ENCODE measurements around the gene JMJD1C.
"Not testable (repeated sequence)": the region's sequence is repeated elsewhere in the genome, so short reads cannot be mapped to it uniquely, and the experiment has no call there.

JMJD1C gene

DNA sequence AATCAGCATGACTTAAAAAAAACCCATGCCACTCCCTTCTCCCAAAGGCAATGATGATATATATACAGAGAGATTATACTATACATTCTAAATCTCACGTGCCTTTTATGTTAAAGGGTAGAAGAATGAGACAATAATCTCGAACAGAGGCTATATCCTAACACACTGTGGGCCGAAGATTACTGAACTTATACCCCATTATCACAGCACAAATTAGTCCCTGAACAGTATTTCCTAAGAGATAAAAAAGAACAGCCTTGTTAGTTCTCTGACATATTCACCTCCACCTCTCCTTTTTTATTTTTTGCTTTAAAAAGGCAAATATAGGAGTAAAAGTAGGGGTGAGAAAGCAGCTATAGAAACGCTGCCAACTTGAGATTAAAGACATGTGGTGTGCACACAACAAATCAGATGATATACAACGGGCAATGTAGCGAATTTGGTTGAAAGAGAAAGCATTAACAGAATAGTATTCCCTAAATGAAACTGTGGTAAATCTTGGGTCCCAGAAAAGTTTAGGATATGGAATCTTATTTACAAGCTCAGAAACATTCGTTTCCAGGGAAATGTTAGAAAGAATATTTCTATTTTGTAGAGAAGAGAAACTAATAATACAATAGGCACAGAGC lies 69.5 kb downstream of the JMJD1C start:
- DNase-seq: no peak

DNA sequence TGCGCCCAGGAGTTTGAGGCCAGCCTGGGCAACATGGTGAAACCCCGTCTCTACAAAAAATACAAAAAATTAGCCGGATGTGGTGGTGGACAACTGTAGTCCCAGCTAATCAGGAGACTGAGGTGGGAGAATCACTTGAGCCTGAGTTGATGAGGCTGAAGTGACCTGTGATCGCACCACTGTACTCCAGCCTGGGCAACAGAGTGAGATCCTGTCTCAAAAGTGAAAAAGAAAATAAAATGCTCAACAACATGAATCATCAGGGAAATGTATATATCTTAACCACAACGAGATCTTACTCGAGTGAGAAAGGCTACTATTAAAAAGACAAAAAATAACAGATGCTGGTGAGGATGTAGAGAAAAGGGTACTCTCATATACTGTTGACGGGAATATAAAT lies 72.7 kb downstream of the JMJD1C start:
- DNase-seq: no peak

DNA sequence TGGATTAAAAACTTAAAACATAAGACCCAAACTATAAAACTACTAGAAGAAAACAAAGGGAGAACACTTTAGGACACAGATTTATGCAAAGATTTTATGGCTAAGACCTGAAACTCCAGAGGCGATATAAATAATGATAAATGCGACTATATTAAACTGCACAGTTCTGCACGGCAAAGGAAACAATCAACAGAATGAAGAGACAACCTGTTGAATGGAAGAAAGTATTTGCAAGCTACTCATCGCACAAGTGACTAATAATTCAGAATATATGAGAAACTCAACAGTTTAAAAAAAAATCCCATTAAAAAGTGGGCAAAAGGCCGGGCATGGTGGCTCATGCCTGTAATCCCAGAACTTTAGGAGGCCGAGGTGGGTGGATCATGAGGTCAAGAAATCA lies 73.6 kb downstream of the JMJD1C start:
- DNase-seq: no peak

DNA sequence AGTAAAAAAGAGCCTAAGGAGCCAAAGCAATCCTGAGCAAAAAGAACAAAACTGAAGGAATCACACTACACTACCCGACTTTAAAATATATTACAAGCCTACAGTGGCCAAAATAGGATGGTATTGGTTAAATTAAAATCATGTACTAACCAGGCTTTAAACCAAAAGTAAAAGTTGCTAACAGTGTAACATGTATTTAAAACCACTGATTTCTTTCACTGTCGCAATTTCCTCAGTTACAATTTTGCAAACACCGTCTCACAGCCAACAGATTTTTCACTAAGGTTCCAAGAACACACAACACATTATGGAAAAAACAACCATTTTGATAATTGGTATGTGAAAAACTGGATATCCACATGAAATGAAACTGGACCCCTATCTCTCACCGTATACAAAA lies 74.0 kb downstream of the JMJD1C start:
- DNase-seq: peak in 3 of 4 experiments; percentile 5 to 59 (median 24)

DNA sequence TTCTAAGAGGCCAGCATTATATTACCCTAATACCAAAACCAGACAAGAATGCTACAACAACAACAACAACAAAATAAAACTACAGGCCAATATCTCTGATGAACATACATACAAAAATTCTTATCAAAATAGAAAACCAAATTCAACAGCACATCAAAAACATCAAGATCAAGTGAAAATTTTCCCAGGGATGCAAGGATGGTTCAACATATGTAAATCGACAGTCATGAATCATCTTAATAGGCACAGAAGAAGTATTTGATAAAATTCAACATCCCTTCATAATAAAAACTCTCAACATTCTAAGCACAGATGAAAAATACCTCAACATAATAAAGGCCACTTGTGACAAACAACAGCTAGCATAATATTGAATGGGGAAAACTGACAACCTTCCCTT lies 75.3 kb downstream of the JMJD1C start:
- DNase-seq: no peak

DNA sequence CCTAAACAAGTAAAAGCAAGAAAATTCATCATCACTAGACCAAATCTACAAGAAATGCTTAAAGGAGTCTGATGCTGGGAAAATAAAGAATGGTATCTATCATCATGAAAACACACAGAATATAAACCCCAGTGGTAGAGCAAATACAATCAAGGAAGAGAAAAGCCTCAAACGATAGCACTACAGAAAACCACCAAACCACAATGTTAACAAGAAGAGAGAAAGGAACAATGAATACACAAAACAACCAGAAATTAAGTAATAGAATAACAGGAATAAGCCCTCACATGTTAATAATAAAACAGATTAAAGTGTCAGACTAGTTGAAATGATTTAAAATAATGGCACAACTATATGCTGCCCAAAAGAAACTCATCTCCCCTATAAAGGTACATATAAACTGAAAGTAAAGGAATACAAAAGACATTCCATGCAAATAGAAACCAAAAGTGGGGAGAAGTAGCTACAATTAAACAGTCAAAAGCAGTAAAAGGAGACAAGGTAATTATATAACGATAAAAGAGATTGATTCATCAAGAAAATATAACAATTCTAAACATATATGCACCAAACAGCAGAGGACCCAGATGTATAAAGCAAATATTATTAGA lies 77.3 kb downstream of the JMJD1C start:
- peak in 1 of 4 experiments; percentile 4 for DNase-seq

- no peak for DNase-seq
Observed at GRCh38 chr10:63385254-63385653, 80.5 kb downstream of the JMJD1C start.

GRCh38 chr10:63384675-63385074 lies 81.1 kb downstream of the JMJD1C start:
- no peak for DNase-seq

- DNase-seq: no peak
Observed at GRCh38 chr10:63384001-63384400, 81.8 kb downstream of the JMJD1C start.

GRCh38 chr10:63383141-63383540 lies 82.6 kb downstream of the JMJD1C start:
- DNase-seq: no peak

GRCh38 chr10:63382066-63382465 lies 83.7 kb downstream of the JMJD1C start:
- DNase-seq: no peak

- DNase-seq: not testable (repeated sequence)
Observed at GRCh38 chr10:63377305-63377661, 88.5 kb downstream of the JMJD1C start.

DNA sequence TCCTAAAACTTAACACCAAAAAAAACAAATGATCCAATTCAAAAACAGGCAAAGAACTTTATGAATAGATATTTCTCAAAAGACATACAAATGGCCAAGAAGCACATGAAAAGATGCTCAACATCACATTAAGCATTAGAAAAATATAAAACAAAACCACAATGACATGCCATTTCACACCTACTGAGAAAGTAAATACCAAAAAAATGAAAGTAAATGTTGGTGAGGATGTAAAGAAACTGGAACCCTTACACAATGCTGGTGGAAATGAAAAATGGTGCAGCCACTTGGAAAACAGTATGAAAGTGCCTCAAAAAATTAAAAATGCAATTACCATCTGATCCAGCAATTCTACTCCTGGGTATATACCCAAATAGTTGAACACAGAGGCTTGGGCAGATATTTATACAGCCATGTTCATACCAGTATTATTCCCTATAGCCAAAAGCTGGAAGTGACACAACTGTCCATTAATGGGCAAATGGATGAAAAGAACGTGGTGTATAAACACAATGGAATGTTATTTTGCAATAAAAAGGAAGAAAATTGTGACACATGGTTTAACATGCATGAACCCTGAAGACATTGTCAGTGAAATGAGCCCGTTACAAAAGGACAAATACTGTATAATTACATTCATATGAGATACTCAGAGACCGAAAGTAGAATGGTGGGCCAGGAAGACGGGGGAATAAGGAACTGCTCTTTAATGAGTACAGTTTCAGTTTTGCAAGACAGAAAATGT lies 89.0 kb downstream of the JMJD1C start:
- peak; percentile 30 to 67 (median 49) for DNase-seq

- DNase-seq: no peak
Observed at GRCh38 chr10:63375859-63376258, 89.9 kb downstream of the JMJD1C start.

GRCh38 chr10:63375458-63375857 lies 90.3 kb downstream of the JMJD1C start:
- peak in 1 of 4 experiments; percentile 14 for DNase-seq

DNA sequence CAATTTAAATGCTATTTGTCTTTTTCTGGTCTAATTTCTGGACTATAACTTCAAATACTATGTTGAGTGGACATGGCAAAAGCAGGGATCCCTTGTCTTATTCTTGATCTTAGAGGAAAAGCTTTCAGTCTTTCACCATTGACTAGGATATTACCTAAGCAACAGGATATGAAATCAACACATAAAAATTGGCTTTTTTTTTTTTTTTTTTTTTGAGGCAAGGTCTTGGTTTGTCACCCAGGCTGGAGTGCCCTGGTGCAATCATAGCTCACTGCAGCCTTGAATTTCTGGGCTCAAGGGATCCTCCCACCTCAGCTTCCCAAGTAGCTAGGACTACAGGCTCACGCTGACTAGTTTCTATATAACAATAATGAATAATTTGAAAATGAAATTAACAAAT lies 90.8 kb downstream of the JMJD1C start:
- DNase-seq: peak in 1 of 4 experiments; percentile 31

- DNase-seq: no peak
Observed at GRCh38 chr10:63373176-63373575, 92.6 kb downstream of the JMJD1C start.

DNA sequence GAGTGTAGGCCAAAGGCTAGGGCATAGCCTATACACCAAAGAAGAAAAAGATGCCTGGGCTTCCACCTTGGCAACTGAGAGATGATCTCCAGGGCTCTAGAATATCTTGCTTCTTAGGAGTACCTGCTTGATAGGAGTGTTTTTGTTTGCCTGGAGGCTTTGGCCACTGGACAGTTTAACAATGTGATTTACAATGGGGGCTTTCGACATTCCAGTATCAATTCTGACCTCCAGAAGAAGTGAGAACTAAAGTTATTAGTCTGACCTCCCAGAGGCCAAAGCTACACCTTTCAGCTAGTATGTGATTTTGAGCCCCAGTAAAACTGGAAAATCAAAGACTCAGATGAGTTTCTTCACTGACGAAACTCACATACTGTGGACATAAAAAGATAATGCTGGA lies 96.1 kb downstream of the JMJD1C start:
- no peak for DNase-seq

- DNase-seq: no peak
Observed at GRCh38 chr10:63368365-63368764, 97.4 kb downstream of the JMJD1C start.

GRCh38 chr10:63366933-63367332 lies 98.8 kb downstream of the JMJD1C start:
- DNase-seq: no peak

DNA sequence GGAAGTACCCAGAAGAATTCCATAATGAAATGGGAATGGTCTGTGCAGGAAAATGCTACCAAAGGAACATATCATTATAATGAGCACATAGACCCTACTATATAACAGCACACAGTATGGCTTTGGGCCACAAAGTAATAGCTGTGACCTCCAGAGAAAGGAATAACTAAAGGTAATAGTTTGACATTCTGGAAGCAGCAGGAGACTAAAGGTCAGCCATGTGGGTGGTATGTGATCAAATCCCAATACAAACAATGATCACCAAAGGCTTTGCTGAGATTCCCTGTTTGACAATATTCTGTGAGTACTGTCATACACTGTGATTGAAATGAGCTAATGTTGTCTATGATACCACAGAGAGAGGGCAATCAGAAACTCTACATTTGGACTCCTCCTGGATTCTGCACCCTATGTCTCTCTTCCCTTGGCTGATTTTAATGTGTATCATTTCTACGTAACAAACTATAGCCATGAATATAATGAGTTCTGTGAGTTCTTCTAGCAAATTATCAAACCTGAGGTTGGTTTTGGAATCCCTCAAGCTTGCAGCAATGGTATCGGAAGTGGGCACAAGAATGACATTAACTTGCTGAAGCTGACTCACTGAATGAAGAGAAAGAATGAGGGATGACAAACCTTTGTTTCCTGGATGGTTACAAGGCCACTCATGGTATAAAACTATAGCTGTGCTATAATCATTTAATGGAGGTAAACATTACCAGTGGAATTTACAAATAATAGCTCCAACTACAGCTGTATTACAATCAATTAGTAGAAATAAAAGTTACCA lies 99.6 kb downstream of the JMJD1C start:
- no peak for DNase-seq

DNA sequence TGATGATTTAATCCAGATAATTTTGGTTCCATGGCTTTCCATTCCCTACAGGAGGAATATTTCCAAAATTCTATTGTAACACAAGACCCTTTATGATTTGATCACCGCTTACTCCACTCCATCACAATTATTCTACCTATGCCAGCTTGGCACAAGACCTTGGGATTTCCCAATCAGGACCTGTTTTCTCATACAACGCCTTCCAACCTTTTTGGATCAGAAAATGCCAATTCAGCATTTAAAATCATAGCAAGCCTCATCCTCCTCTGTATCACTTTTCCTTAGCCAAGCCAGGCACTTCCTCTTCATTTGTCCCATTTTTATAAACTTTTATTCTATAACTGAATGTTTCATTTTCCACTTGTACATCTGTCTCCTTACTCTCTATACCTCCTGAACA lies 100.9 kb downstream of the JMJD1C start:
- DNase-seq: no peak

DNA sequence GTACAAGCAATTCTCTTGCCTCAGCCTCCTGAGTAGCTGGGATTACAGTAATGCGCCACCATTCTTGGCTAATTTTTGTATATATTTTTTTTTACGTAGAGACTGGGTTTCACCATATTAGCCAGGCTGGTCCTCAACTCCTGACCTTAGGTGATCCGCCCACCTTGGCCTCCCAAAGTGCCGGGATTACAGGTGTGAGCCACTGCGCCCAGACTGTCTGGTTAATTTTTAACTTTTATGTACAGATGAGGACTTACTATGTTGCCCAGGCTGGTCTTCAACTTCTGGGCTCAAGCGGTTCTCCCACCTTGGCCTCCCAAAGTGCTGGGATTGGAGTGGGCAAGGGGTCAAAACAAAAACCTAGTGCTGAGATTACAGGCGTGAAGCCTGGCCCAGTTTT lies 101.8 kb downstream of the JMJD1C start:
- no peak for DNase-seq
